ENCODE results near the gene TMEM106A.
"Not testable (repeated sequence)": the region's sequence is repeated elsewhere in the genome, so short reads cannot be mapped to it uniquely, and the experiment has no call there.

GRCh38 chr17:43165971-43166370 is 45.7 kb upstream of the TMEM106A start:
- not testable (repeated sequence) for TF ChIP-seq TFCP2L1 (CRISPR knock-in tag; IDR thresholded peaks at IDR 0.05); CTCF (IDR thresholded peaks at IDR 0.05); ELK1 (IDR thresholded peaks at IDR 0.05; ENCODE audit: low read depth, low read length); E2F6 (IDR thresholded peaks at IDR 0.05; ENCODE audit: borderline replicate concordance, low read depth); NFE2L2 (conservative IDR thresholded peaks at IDR 0.05; ENCODE audit: low read length); REST (IDR thresholded peaks at IDR 0.05)

Data from A549 (cell line).